ENCODE data around the gene SCP2.

SCP2 gene

DNA sequence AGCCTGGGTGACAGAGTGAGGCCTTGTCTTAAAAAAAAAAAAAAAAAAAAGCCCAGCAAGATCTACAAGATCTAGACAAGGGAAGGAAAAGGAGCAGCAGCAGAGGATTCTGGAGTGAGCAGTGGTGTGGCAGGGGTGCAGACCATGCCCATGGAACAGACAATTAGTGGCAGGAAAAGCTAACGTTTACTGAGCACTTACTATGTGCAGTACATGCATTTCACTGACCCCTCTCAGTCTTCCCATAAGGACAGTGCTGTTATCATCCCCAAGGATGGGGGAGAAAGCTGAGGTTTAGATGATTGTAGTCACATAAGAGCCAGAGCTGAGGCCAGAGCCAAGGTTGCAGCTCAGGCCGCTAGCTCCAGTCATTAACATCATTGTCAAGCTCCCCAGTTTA, 140.8 kb downstream of the SCP2 start:
- DNase-seq (ENCODE audit: low read depth) = no peak
- no peak overlapping the region for H3K4me3 ChIP-seq (ENCODE audit: low read length)
- no peak for TF ChIP-seq CTCF (conservative IDR thresholded peaks at IDR 0.05; ENCODE audit: low read depth, low read length)

- no peak for TF ChIP-seq CTCF (conservative IDR thresholded peaks at IDR 0.05; ENCODE audit: low read depth, low read length)
- no peak for DNase-seq (ENCODE audit: low read depth)
- no peak overlapping the region for H3K4me3 ChIP-seq (ENCODE audit: low read length)
These were observed 141.4 kb downstream of the SCP2 start for GRCh38 chr1:53068314-53069099.

DNA sequence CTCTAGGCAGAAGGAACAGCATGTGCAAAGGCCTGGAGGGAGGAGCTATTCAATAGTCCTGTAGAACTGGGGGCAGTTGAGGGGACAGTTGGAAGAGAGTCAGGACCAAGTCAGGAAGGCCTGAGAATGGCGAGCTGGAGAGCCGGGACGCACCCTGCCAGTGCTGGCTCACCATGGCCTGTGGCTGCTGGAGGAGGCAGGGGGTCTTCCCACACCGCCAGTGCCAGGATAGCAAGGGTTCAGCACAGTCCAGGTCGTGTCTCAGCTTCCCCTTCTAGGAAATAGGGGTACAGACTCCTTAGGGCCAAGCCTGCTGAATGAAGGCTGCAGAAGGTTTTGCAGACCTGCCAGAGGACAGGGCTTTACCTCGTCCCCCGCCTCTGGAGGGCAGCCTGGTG, 142.2 kb downstream of the SCP2 start:
- TF ChIP-seq CTCF (conservative IDR thresholded peaks at IDR 0.05; ENCODE audit: low read depth, low read length) = no peak
- no peak for DNase-seq (ENCODE audit: low read depth)
- H3K4me3 ChIP-seq (ENCODE audit: low read length) = no peak overlapping the region

DNA sequence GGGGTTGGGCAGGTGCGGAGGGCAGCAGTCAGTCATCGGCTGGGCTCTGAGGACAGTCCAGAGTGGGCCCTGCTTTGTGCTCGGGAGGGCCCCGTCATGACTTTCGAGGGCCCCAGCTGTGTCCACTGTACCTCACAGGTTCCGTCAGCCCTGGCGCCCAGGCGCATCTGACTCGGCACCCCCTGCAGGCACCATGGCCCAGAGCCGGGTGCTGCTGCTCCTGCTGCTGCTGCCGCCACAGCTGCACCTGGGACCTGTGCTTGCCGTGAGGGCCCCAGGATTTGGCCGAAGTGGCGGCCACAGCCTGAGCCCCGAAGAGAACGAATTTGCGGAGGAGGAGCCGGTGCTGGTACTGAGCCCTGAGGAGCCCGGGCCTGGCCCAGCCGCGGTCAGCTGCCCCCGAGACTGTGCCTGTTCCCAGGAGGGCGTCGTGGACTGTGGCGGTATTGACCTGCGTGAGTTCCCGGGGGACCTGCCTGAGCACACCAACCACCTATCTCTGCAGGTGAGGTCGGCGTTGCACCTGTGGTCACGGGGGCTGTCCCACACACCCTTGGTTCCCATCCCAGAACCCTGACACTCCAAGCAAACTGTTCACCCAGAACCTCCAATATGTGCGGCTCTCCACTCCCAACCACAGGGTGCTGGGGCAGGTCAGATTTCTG, 142.7 kb downstream of the SCP2 start:
- no peak for DNase-seq (ENCODE audit: low read depth)
- TF ChIP-seq CTCF (conservative IDR thresholded peaks at IDR 0.05; ENCODE audit: low read depth, low read length) = no peak
- H3K4me3 ChIP-seq (ENCODE audit: low read length) = no peak overlapping the region

- DNase-seq (ENCODE audit: low read depth) = no peak
- no peak for TF ChIP-seq CTCF (conservative IDR thresholded peaks at IDR 0.05; ENCODE audit: low read depth, low read length)
- no peak overlapping the region for H3K4me3 ChIP-seq (ENCODE audit: low read length)
These were observed 143.5 kb downstream of the SCP2 start for GRCh38 chr1:53070621-53071020.

GRCh38 chr1:53071167-53071865, 144.2 kb downstream of the SCP2 start:
- DNase-seq (ENCODE audit: low read depth) = no peak
- H3K4me3 ChIP-seq (ENCODE audit: low read length) = no peak overlapping the region
- no peak for TF ChIP-seq CTCF (conservative IDR thresholded peaks at IDR 0.05; ENCODE audit: low read depth, low read length)

Measured in retinal pigment epithelial cell (primary cell).